GM18502 (cell line): ENCODE results near the gene GFPT2.

ENCODE experiments used
- ATAC-seq: cut with Tn5 transposase; IDR thresholded peaks from one replicate; pipeline ENCODE4 v1.9.1; 2021; ENCODE audit warnings: mild to moderate bottlenecking; ENCODE audit not compliant: unreplicated experiment, poor library complexity

Gene GFPT2

GRCh38 chr5:180353048-180353979 lies at the start of gene GFPT2:
GFPT2 (minus strand) TSS chr5:180353336; CDS start chr5:180353217, 119 bp downstream.
- peak; percentile 82 for ATAC-seq

- no peak for ATAC-seq
Observed at GRCh38 chr5:180402716-180403115, 49.6 kb upstream of the GFPT2 start.

- ATAC-seq: no peak
Observed at GRCh38 chr5:180401229-180401907, 48.2 kb upstream of the GFPT2 start.

GRCh38 chr5:180400416-180400815 lies 47.3 kb upstream of the GFPT2 start:
- no peak for ATAC-seq

- no peak for ATAC-seq
Observed at GRCh38 chr5:180399401-180400215, 46.5 kb upstream of the GFPT2 start.

GRCh38 chr5:180396926-180397325 lies 43.8 kb upstream of the GFPT2 start:
- ATAC-seq: no peak

- ATAC-seq: no peak
Observed at GRCh38 chr5:180395540-180396274, 42.6 kb upstream of the GFPT2 start.

GRCh38 chr5:180394031-180394636 lies 41.0 kb upstream of the GFPT2 start:
- no peak for ATAC-seq

- no peak for ATAC-seq
Observed at GRCh38 chr5:180391276-180391675, 38.1 kb upstream of the GFPT2 start.

- no peak for ATAC-seq
Observed at GRCh38 chr5:180390441-180391190, 37.5 kb upstream of the GFPT2 start.

- ATAC-seq: no peak
Observed at GRCh38 chr5:180389252-180390101, 36.3 kb upstream of the GFPT2 start.

- no peak for ATAC-seq
Observed at GRCh38 chr5:180387798-180388197, 34.7 kb upstream of the GFPT2 start.

- ATAC-seq: no peak
Observed at GRCh38 chr5:180382926-180383325, 29.8 kb upstream of the GFPT2 start.

- ATAC-seq: no peak
Observed at GRCh38 chr5:180381851-180382480, 28.8 kb upstream of the GFPT2 start.

GRCh38 chr5:180381428-180381827 lies 28.3 kb upstream of the GFPT2 start:
- no peak for ATAC-seq

- ATAC-seq: no peak
Observed at GRCh38 chr5:180380856-180381255, 27.7 kb upstream of the GFPT2 start.

- ATAC-seq: no peak
Observed at GRCh38 chr5:180380441-180380840, 27.3 kb upstream of the GFPT2 start.
